Fibroblast of peridontal ligament (primary cell): ENCODE results near the gene CUL1.

Source experiments
- DNase-seq: peaks from one replicate; pipeline ENCODE4 v3.0.0-alpha.2; 2010; ENCODE audit errors: extremely low read depth

Gene CUL1

GRCh38 chr7:148761499-148762278, 63.0 kb downstream of the CUL1 start:
- no peak for DNase-seq

GRCh38 chr7:148763622-148764021, 64.9 kb downstream of the CUL1 start:
- peak; percentile 23 for DNase-seq

GRCh38 chr7:148770004-148770403, 71.3 kb downstream of the CUL1 start:
- DNase-seq: no peak

DNA sequence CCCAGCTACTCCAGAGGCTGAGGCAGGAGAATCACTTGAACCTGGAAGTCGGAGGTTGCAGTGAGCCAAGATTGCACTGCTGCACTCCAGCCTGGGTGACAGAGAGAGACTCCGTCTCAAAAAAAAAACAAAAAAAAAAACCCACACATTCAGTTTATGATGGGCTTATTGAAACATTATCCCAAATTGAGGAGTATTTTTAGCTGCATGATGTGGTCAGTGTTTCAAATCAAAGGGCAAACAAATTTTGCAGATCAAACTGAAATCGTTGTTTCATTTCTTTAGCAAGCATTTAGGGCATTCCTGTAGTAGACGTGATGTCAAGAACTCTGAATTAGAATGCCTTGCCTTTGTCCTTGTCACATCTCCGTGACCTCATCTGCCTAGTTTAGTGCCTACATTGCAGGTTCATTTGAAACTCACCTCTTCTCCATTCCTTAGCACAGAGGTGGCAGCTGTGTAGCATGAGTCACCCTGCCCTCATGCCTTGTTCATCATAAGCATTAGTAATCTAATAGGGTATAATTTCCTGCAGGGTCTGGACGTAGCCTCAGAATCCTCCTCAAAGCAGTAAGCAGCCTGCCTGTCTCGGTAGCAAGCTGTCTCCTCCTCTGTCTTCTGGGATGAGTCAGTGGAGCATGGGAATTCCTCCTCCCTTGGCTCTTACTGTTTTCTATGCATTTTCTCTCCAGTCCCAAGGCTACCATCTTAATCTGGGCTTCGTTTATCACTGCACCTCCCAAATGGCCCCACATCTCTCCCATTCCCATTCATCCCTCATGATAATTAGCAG, 73.8 kb downstream of the CUL1 start:
- peak; percentile 77 for DNase-seq

GRCh38 chr7:148773334-148773733, 74.6 kb downstream of the CUL1 start:
- no peak for DNase-seq

GRCh38 chr7:148774471-148774870, 75.8 kb downstream of the CUL1 start:
- DNase-seq: no peak

DNA sequence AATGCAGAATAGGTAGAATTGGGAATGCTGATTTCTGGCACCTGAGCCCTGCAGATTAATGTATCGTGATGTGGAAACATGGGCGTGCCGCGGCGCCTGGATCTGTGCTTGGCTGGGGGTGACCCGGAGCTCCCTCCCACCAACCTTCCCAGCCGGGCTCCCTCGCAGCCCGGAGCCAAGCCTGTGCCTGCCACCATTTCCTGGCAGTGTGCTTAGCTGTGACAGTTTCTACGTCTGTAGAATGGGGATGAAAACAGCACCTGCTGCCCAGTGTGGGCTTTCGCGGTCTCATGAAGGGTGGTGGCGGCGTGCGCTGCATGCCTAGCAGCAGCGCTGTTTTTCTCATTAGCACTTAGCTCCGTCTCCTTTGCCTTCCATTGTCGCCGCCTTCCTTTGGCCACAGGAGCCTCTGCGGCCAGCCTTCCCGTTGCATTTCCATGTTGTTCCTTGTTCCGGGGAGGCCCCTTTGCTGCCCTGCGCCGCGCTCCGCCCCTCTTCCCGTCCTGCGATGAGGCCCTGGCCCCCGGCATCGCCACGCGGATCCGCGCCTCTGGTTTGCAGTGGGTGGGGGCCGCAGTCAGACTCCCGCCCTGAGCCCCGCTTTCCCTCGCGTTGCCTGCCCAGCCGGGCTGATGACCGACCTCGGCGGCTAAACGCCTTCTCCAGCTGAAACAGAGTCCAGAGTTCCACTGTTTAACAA, 84.2 kb downstream of the CUL1 start:
- no peak for DNase-seq

GRCh38 chr7:148783801-148784527, 85.3 kb downstream of the CUL1 start:
- no peak for DNase-seq

GRCh38 chr7:148787571-148788295, 89.0 kb downstream of the CUL1 start:
- no peak for DNase-seq

GRCh38 chr7:148789220-148789619, 90.5 kb downstream of the CUL1 start:
- no peak for DNase-seq

- no peak for DNase-seq
These were observed 91.5 kb downstream of the CUL1 start for GRCh38 chr7:148790131-148790726.

- DNase-seq: no peak
These were observed 92.1 kb downstream of the CUL1 start for GRCh38 chr7:148790850-148791249.

GRCh38 chr7:148791546-148791945, 92.8 kb downstream of the CUL1 start:
- no peak for DNase-seq

GRCh38 chr7:148793590-148793989, 94.9 kb downstream of the CUL1 start:
- peak; percentile 24 for DNase-seq

DNA sequence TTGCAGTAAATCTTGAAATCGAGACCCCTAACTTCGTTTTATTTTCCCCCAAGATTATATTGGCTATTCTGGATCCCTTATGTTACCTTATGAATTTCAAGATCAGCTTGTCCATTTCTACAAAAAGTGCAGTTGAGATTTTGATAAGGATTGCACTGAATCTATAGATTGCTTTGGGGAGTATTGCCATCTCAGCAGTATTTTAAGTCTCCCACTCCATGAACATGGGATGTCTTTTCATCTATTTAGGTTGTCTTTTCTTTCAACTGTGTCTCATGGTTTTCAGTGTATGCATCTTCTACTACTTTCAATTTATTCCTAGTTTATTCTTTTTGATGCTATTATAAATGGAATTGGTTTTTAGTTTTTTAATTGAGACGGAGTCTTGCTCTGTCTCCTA, 95.8 kb downstream of the CUL1 start:
- DNase-seq: no peak

DNA sequence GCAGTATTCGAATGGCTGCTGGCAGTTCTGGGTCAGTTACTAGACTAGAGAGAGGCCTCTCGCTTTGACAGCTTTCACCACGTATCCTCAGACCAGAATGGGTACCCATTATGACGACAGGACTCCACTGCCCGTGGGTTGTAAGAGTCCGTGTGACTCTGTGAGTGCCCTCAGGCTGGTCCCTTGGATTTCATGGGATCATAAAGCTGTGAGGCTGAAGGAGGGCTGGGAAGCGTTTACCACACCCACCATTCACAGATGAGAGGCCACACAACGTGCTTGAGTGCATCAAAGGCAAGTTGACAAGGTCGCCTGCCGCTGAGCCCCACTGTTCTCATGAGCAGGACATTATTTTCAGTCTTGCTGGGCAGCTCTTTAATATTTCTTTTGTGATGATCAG, 98.1 kb downstream of the CUL1 start:
- DNase-seq: no peak

- DNase-seq: no peak
These were observed 101.3 kb downstream of the CUL1 start for GRCh38 chr7:148799893-148800555.

DNA sequence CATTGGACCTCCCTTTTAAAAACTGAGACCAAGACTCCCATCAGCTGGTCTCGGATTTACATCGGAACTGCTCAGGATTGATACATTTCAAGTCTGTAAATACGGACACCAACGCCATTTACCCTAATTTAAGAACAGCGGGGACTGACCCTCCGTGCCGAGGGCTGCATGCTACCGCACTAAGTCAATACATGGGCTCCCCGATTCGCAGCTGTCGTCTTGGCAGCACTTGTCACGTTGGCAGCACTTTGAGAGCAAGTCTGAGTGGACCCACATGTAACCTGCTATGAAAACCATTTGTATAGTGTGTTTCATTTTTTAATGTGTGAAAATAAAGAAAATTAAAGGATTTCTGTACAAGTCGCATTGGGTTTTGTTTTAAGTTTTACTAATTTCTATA, 102.0 kb downstream of the CUL1 start:
- no peak for DNase-seq

- DNase-seq: no peak
These were observed 103.4 kb downstream of the CUL1 start for GRCh38 chr7:148802101-148802493.

DNA sequence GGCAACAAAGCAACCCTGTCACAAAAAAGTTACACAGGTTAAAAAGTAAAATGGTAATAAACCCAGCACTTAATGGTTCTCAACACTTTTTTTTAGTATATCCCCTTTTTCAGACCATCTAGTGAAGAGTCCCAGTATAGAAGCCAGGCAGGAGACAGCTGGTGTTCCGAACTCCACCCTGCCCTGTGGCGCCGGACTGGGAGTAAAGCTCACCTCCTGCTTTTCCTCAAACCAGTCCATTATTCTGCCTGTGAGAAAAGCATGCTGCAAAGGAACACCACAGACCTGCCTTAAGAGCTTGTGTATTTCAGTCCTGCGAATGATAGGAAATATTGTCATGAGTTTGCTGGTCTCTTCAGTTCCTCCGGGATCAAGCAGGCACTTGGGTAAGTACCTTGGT, 104.4 kb downstream of the CUL1 start:
- DNase-seq: no peak
